RPMI7951 (cell line): Measurements from ENCODE around the gene CCAR1. TPM values are rescaled to one million over a fixed set of nuclear protein-coding genes. Genes with fewer than 3 reads are reported as not detected.
"Not testable (repeated sequence)": the region's sequence is repeated elsewhere in the genome, so short reads cannot be mapped to it uniquely, and the experiment has no call there.

Source experiments
- DNase-seq: peaks from one replicate; pipeline ENCODE4 v3.0.0-alpha.2; 2012; ENCODE audit warnings: low read depth
- total RNA-seq: library from RNA; depleted of rRNA; stranded (reverse); fragments of >200 nt; shearing (Covaris generic); gene quantifications from 2 replicates; pipeline ENCODE4 v1.2.3, GENCODE V29; 2014; rRNA removed

The CCAR1 gene, protein sequence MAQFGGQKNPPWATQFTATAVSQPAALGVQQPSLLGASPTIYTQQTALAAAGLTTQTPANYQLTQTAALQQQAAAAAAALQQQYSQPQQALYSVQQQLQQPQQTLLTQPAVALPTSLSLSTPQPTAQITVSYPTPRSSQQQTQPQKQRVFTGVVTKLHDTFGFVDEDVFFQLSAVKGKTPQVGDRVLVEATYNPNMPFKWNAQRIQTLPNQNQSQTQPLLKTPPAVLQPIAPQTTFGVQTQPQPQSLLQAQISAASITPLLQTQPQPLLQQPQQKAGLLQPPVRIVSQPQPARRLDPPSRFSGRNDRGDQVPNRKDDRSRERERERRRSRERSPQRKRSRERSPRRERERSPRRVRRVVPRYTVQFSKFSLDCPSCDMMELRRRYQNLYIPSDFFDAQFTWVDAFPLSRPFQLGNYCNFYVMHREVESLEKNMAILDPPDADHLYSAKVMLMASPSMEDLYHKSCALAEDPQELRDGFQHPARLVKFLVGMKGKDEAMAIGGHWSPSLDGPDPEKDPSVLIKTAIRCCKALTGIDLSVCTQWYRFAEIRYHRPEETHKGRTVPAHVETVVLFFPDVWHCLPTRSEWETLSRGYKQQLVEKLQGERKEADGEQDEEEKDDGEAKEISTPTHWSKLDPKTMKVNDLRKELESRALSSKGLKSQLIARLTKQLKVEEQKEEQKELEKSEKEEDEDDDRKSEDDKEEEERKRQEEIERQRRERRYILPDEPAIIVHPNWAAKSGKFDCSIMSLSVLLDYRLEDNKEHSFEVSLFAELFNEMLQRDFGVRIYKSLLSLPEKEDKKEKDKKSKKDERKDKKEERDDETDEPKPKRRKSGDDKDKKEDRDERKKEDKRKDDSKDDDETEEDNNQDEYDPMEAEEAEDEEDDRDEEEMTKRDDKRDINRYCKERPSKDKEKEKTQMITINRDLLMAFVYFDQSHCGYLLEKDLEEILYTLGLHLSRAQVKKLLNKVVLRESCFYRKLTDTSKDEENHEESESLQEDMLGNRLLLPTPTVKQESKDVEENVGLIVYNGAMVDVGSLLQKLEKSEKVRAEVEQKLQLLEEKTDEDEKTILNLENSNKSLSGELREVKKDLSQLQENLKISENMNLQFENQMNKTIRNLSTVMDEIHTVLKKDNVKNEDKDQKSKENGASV
- total RNA-seq, result 34.8 and 55.2 TPM in 2 replicates

DNA sequence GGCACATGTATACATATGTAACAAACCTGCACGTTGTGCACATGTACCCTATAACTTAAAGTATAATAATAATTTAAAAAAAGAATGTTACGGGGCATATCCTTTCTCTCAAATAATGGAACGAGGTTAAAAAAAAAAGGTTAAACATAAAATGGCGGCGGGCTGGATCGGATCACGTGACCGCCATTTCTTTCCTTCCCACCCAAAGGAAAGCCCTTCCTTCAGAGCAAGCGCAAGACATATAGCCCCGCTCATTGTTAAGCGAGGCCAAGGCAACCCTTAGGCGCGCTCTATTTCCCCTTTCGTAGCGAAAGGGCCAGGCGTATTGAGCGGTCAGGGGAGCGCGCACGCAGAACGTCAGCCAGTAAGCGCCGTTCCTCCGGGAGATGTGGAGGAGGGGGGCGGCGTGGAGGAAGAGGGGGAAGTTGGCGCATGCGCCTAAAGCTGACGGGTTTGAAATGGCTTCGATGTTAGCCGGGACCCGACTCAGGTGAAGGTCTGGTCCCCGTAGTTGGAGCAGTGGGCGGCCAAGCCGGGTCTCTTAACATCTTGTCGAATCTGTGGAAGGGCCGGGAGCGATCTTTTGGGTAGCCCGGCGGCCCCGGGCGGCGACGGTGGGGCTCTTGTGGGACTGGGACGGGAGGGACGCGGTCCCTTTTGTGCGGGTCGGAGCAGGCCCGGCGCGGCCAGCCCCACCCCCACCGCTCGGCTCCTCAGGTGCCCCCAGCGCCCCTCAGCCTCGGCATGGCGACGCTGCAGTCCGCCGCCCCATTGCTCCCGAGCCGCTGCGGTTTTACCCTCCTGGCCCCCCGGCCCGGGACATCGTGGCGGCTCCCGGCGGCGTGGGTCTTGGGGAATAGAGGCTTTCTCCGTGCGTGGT is at the start of gene CCAR1:
Gene CCAR1 (plus strand): TSS at position 447 of the 880 bp plus-strand sequence. CDS start 1,266 bp downstream, outside the sequence.
- peak; percentile 98 for DNase-seq

DNA sequence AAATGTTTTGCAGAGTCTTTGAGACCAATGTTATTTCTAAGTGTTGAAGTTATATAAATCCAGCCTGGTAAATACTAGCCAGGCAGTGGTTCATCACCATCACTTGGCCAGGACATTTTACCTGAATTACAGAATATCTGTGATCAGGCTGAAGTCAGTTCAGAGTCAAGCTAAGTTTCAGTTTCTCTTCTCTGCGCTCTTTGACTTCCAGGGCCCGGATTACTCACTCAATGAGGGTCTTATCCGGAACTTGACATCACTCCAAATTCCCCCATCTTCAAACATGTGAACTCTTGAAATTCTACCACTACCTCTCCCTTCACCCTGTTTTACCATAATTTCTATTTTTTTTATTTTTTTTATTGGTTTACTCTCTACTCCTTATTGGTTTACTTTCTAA is 36.6 kb upstream of the CCAR1 start:
- DNase-seq, result no peak

DNA sequence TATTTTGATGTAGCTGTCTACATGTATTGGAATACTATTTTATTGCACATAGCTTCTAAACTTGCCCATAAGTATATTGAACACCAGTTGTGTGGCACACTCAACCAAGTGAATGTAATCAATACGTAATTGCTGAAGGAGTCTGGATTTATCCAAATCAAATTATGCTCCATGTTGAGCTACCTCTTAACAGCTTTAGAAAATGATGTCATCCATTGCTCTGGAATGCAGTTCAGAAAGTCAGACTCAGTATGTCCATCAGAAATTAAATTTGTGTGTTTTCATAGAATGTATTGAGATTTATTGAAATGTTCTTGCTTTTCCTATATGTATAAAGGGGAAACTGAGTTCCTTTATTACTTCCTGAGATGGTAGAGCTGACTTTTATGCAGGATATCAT is 25.0 kb upstream of the CCAR1 start:
- no peak for DNase-seq

DNA sequence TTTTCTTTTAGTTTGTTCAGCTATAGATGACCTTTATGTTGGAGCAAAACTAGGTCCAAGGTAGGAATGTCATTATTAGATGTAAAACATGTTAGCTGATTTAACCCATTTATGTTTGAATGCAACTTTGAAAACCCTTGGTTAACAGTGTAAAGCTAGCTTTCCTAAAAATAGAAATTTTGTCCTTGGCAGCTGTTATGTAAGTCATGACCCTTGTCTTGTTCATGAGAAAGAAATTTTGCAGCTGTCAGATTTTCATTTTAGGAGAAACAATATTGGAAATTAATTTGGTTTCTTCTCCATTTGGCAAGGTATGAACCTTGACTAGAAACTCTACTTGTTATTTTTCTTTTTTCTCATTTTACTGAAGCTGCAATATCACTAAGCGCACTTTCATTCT is 23.9 kb upstream of the CCAR1 start:
- DNase-seq, result no peak

DNA sequence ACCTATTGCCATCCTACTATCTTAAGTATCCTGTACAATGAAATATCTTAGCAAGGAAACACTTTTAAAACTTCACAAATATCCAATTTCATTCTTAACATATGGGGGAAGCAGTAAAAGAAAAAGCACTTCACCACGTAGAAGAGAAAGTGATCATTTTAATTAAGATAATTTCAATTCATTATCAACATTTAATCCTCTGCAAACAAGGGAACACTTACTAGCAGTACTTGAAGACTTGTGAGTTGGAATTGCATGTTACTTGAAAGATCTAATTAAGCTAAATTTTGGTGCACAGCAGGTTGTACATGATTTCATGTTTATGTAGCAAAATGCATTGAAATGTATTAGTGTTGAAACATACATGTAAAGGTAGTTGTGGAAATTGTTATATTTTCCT is 20.8 kb upstream of the CCAR1 start:
- no peak for DNase-seq

DNA sequence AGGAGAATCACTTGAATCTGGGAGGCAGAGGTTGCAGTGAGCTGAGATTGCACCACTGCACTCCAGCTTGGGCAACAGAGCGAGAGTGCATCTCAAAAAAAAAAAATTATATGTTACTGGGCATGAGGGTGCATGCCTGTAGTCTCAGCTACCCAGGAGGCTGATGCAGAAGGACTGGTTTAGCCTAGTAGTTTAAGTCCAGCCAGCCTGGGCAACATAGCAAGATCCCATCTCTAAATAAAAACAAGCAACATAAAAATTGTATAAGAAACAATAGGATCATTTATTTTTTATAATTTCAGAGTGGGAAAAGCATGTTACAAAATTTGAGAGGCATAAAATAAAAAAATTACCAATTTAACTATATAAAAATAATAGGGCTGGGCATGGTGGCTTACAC is 15.5 kb upstream of the CCAR1 start:
- no peak for DNase-seq

DNA sequence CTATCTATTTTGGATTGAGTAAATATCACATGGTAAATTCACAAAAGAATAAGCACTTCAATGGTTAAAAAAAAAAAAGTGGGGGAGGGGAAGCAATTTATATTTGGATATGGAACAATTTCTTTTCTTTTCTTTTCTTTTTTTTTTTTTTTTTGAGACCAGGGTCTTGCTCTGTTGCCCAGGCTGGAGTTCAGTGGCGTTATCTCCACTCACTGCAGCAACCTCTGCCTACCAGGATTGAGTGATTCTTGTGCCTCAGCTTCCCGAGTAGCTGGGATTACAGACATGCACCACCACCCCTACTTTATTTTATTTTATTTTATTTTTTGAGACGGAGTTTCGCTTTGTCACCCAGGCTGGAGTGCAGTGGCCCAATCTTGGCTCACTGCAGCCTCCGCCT is 12.1 kb upstream of the CCAR1 start:
- DNase-seq, result not testable (repeated sequence)

DNA sequence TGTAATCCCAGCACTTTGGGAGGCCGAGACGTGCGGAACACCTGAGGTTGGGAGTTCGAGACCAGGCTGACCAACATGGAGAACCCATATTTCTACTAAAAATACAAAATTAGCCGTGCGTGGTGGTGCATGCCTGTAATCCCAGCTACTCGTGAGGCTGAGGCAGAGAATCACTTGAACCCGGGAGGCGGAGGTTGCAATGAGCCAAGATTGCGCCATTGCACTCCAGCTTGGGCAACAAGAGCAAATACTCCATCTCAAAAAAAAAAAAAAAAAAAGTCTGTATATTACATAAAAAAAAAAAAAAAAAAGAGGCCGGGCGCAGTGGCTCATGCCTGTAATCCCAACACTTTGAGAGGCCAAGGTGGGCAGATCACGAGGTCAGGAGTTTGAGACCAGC is 8.0 kb upstream of the CCAR1 start:
- not testable (repeated sequence) for DNase-seq

DNA sequence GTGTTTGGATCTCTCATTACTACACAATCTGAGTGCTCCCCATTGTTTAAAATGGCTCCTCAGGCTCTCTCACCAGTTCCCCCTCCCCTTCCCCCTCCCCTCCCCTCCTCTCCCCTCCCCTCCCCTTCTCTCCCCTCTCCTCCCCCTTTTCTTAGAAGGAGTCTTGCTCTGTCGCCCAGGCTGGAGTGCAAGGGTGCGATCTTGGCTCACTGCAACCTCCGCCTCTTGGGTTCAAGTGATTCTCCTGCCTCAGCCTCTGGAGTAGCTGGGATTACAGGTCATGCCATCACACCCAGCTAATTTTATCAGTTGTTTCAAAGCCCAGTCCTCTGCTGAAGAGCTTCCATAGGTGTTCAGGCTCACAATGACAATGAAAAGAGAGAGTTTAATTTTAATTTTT is 3.6 kb upstream of the CCAR1 start:
- no peak for DNase-seq

DNA sequence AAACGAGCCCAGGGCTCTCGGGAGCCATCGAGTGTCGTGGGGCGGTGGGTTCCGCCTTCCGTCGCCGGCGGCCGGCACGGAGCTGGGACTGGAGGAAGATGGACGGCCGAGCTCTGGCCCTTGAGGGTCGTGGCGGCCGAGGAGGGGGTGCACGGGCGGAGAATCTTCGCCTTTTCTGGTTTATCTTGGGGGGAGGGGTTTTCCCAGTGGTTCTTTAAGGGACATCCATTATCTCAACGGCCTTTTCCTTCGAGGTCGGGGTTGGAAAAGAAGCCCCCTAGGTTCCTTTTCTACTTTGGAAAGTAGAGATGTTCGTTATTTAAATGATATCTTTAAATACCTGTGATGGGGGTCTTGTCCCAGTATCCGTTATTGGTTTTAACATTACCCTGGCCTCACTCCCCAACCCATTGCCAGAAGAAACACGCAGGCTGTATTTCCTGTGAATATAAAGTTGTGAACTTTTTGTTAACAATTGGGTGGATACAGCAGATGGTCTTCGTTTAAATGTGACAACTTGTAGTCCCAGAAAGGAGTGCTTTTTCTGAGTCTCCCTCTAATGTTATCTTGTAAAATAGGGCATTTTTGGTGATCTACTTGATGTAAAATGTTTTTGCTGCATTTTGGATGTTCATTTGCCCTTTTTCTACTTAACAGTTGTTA is 765 bp downstream of the CCAR1 start:
- DNase-seq, result no peak

DNA sequence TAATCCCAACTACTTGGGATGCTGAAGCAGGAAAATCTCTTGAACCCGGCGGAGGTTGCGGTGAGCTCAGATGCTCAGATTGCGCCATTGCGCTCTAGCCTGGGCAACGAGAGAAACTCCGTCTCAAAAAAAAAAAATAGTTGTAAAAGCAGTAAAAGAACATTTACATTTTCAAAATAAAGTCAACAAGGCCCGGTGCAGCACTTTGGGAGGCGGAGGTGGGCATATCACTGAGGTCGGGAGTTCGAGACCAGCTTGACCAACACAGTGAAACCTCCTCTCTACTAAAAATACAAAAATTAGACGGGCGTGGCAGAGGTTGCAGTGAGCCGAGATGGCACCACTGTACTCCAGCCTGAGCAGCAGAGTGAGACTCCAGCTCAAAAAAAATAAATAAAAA is 4.0 kb downstream of the CCAR1 start:
- no peak for DNase-seq

DNA sequence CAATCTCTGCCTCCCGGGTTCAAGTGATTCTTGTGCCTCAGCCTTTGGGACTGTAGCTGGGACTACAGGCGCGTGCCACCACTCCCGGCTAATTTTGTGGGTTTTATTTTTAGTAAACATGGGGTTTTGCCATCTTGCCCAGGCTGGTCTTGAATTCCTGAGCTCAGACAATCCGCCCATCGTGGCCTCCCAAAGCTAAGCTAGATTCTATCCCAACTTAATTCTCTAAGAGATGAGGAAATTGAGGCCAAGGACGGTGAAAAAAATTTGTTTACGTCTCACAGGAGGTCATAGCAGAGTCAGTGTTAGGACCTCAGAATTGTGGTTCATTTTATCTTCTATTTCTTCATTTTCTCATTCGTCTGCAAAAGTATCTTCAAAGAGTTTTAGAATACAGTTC is 6.1 kb downstream of the CCAR1 start:
- peak; percentile 7 for DNase-seq

DNA sequence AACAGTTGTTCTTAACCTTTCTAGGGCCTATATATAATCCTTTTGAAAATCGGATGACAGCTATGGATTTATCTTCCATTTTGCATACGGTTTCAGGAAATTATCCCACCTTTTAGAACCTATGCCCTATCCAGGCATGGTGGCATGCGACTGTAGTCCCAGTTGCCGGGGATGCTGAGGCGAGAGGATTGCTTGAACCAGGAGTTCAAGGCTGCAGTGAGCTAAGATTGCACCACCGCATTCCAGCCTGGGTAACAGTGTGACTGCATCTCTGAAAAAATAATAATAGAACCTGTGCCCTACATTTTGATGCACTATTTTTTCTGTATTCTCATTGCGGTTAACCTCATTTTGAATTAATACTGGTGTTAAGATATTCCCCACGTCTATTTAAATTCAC is 11.6 kb downstream of the CCAR1 start:
- DNase-seq, result no peak

DNA sequence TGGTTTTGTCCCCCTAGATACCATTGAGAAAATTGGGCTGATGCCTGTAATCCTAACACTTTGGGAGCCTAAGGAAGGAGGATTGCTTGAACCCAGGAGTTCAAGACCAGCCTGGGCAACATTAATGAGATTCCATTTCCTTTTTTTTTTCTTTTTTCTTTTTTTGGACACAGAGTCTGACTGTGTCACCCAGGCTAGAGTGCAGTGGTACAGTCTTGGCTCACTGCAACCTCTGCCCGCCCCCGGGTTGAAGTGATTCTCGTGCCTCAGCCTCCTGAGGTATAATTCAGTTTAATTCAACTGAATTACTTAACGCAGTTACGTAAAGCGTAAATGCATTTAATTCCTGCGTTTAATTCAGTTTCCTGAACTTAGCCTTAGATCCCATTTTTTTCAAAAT is 13.3 kb downstream of the CCAR1 start:
- no peak for DNase-seq

DNA sequence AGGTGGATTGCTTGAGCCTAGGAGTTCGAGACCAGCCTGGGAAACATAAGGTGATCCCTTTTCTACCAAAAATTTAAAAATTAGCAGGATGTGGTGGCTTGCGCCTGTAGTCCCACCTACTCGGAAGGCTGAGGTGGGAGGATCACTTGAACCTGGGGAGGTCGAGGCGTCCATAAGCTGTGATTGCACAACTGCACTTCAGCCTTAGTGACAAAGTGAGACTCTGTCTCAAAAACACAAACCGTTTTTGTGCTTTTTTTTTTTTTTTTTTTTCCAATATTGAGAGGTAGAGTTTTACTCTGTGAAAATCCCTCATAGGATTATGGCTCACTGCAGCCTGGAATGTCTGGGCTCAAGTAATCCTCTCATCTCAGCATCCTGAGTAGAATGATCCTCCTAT is 14.1 kb downstream of the CCAR1 start:
- DNase-seq, result no peak

DNA sequence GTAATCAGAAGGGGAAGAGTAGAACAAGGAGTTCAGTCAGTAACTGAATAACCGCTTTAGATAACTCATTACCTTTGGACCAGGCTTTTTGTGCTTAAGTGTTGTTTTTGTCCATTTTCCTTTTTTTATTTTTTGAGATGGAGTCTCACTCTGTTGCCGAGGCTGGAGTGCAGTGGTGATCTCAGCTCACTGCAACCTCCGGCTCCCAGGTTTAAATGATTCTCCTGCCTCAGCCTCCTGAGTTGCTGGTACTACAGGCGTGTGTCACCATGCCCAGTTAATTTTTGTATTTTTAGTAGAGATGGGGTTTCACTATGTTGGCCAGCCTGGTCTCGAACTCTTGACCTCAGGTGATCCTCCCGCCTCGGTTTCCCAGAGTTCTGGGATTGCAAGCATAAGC is 14.7 kb downstream of the CCAR1 start:
- not testable (repeated sequence) for DNase-seq

DNA sequence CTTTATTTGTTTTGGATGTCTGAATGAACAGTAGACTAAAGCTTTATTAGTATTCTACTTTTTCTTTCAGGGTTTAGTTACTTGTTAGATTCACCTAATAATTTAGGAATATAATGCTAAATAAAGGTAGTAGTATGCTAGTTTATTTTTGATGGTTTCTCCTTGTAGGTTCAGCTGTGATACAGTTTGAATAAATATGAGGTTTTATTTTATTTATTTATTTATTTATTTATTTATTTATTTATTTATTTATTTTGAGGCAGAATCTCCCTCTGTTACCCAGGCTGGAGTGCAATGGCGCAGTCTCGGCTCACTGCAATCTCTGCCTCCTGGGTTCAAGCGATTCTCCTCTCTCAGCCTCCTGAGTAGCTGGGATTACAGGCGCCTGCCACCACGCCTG is 19.6 kb downstream of the CCAR1 start:
- DNase-seq, result not testable (repeated sequence)

DNA sequence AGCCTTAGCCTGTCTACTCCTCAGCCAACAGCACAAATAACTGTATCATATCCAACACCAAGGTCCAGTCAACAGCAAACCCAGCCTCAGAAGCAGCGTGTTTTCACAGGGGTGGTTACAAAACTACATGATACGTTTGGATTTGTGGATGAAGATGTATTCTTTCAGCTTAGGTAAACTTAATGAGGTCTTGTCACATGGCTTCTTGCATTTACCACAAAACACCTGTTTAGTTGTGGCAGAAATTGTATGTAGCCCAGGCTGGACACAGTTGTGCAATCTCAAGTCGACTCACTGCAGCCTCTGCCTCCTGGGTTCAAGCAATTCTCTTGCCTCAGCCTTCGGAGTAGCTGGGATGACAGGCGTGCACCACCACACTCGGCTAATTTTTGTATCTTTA is 21.4 kb downstream of the CCAR1 start:
- DNase-seq, result no peak

DNA sequence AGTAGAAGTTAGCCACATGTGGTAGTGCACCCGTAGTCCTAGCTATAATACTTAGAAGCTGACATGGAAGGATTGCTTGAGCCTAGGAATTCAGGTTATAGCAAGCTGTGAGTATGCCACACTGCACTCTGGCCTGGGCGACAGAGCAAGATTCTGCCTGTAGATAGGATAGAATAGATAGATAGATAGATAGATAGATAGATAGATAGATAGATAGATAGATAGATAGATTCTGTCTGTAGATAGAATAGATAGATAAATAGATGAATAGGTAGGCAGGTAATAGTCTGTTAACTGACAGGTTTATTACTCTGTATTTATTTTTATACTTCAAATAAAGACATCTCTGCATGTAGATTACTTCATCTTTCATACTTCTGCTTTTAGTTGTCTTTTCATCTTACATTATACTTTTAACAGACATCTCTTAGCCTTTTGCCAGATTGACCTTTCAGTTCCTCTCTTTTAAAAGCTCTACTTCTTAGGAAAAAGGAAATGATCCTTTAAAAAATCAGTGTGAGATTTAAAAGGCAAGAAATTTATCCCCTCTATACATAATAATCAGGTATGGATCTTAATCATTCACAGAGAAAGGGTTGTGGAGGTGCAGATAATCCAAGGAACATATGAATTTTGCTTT is 31.8 kb downstream of the CCAR1 start:
- no peak for DNase-seq

DNA sequence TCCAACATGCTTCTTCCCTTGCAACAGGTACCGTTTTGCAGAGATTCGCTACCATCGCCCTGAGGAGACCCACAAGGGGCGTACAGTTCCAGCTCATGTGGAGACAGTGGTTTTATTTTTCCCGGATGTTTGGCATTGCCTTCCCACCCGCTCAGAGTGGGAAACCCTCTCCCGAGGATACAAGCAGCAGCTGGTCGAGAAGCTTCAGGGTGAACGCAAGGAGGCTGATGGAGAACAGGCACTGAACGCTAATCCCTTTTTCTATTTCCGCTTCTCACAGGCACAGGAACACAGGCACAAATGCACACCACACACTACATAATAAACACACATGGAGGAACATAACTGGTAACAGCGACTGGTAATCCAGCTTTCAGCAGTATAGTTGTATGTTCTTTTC is 35.2 kb downstream of the CCAR1 start:
- no peak for DNase-seq
